ENCODE data around the gene MYO5A. TPM values are rescaled to one million over a fixed set of nuclear protein-coding genes. Genes with fewer than 3 reads are reported as not detected.
A peak's percentile ranks its signal among the peaks of the same experiment; 100 is the strongest.

MYO5A gene
- total RNA-seq, 1 donor from 2014 or later, result 26.2 TPM

DNA sequence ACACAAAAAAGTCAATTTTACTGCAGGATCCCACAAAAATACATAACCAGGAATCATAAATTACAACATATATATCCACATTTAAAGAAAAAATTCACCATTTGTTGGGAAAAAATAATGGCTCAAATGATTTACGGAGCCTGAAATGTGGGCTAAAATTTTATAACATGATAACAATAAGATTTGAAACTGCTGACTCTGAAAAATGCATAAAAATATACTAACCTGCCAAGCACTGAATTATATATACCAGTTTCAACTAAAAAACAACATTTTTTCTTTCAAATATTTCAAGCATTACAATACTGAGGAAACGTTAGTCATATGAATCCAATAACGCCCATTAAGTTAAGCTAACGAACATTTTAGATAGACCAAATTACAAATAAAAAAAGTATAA, 220.8 kb downstream of the MYO5A start:
- DNase-seq (ENCODE audit: low spot score), result no peak
- intact Hi-C loops (cut with micrococcal nuclease), result no loop called here
- Mint-ChIP-seq H3K4me1 (ENCODE audit: low read depth) (peaks cover 14% of the 10 kb centered on the region), H3K36me3 (ENCODE audit: low read depth) (peaks cover 5% of the 10 kb centered on the region), H3K4me3 (no peak overlapping the region), H3K27me3 (ENCODE audit: insufficient read depth) (peaks cover 2% of the 10 kb centered on the region), H3K9me3 (no peaks in the 10 kb centered on the region), H3K27ac (no peak overlapping the region)

GRCh38 chr15:52306270-52306669, 222.4 kb downstream of the MYO5A start:
- no peak for DNase-seq (ENCODE audit: low spot score)
- Mint-ChIP-seq H3K4me3 (no peak overlapping the region), H3K36me3 (ENCODE audit: low read depth) (peaks cover 4% of the 10 kb centered on the region)

GRCh38 chr15:52303093-52303772, 225.4 kb downstream of the MYO5A start:
- no peak for DNase-seq (ENCODE audit: low spot score)
- Mint-ChIP-seq H3K27me3 (ENCODE audit: insufficient read depth) (peaks cover 12% of the 10 kb centered on the region), H3K9me3 (no peaks in the 10 kb centered on the region), H3K27ac (no peak overlapping the region), H3K36me3 (ENCODE audit: low read depth) (peaks cover 3% of the 10 kb centered on the region), H3K4me3 (no peak overlapping the region), H3K4me1 (ENCODE audit: low read depth) (peaks cover 20% of the 10 kb centered on the region)
- intact Hi-C loops (cut with micrococcal nuclease), result no loop called here

More at GRCh38 chr15:52306270-52306669, 222.4 kb downstream of the MYO5A start:
- Mint-ChIP-seq H3K27me3 (ENCODE audit: insufficient read depth) (peaks cover 2% of the 10 kb centered on the region), H3K4me1 (ENCODE audit: low read depth) (peaks cover 20% of the 10 kb centered on the region), H3K27ac (no peak overlapping the region), H3K9me3 (no peaks in the 10 kb centered on the region)
- intact Hi-C loops (cut with micrococcal nuclease), result no loop called here

- intact Hi-C loops (cut with micrococcal nuclease), result no loop called here
- Mint-ChIP-seq H3K27ac (no peak overlapping the region), H3K4me1 (ENCODE audit: low read depth) (peaks cover 20% of the 10 kb centered on the region), H3K9me3 (no peaks in the 10 kb centered on the region), H3K36me3 (ENCODE audit: low read depth) (peaks cover 3% of the 10 kb centered on the region), H3K27me3 (ENCODE audit: insufficient read depth) (peaks cover 21% of the 10 kb centered on the region), H3K4me3 (no peak overlapping the region)
- no peak for DNase-seq (ENCODE audit: low spot score)
Measured at GRCh38 chr15:52301265-52301847, 227.3 kb downstream of the MYO5A start.

DNA sequence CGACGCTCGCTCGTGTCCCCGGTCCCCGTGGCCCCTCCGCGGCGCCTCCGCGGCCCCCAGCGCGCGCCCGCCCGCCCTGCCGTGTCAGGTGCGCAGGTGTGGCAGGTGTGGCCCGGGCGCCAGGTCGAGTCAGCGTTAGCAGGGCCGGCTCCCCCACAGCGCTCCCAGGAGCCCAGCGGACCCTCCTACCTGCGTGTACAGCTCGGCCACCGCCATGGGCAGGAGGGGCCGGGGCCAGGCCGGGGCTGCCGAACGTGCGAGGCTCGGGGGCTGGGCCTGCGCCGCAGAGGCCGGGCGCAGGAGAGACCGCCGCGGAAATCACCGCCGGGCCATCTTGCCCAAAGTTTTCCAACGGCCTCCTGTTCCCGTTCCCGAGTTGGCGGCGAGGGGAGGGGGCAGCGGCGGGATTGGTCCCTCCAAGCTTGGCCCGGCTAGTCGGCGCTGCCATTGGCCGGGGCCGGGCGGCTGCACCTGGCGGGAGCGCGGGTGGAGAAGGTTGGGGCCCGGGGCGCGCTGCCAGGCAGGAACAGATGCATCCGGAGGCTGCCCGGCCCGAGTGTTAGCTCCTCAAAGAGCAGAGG, 233.2 kb downstream of the MYO5A start, which contains the start of gene MYO5C:
Gene MYO5C, minus strand, starts transcription at position 384 of the 581 bp plus-strand sequence. Its CDS starts 168 bp downstream, at position 216.
- intact Hi-C loops (cut with micrococcal nuclease), result no loop called here

GRCh38 chr15:52294881-52295420, 233.7 kb downstream of the MYO5A start:
- Mint-ChIP-seq H3K36me3 (ENCODE audit: low read depth) (no peaks in the 10 kb centered on the region), H3K9me3 (no peaks in the 10 kb centered on the region), H3K4me3 (peak overlapping the region; percentile 65), H3K27ac (no peak overlapping the region), H3K4me1 (ENCODE audit: low read depth) (peaks cover 30% of the 10 kb centered on the region), H3K27me3 (ENCODE audit: insufficient read depth) (peaks cover 52% of the 10 kb centered on the region)
- DNase-seq (ENCODE audit: low spot score), result no peak
- intact Hi-C loops (cut with micrococcal nuclease), result no loop called here

More for the DNA sequence above, 233.2 kb downstream of the MYO5A start, which contains the start of gene MYO5C:
- no peak within 1 kb of the TSS for H3K27ac Mint-ChIP-seq
- H3K27me3 Mint-ChIP-seq (ENCODE audit: insufficient read depth), result peaks cover 55% of the 10 kb centered on the region
- DNase-seq (ENCODE audit: low spot score), result no peak
- H3K4me3 Mint-ChIP-seq, result peak within 1 kb of the TSS; percentile 65
- no peaks in the 10 kb centered on the region for H3K9me3 Mint-ChIP-seq
- H3K36me3 Mint-ChIP-seq (ENCODE audit: low read depth), result no peaks in the 10 kb centered on the region
- peaks cover 25% of the 10 kb centered on the region for H3K4me1 Mint-ChIP-seq (ENCODE audit: low read depth)

DNA sequence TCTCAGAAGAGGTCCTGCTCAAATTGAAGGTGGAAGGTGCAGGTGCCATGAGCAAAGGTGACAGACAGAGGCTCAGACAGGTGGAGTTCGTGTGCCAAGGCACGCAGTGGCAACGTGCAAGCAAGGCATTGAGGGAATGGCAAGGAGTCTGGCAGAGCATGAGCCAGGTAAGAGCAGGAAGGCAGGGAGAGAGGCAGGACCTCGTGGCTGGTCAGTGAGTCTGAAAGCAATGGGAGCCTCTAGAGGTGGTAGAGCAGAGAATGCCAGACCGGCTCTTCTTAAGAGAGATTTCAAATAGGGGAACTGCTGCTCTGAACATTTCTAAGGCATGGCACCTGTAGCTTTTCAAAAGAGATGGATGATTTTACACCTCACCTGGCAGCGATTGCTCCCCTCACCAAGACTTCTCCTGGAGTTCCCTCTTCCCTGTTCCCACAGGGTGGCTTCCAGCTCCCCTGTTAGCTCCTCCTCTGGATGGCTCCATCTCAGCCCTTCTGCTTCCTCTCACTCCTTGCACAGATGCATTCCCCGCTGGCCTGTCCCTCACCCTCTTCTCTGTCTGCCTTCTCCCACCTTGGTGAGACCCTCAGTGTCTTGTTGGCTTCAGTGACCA, 235.8 kb downstream of the MYO5A start:
- no peak for DNase-seq (ENCODE audit: low spot score)
- Mint-ChIP-seq H3K27ac (no peak overlapping the region), H3K27me3 (ENCODE audit: insufficient read depth) (peaks cover 46% of the 10 kb centered on the region), H3K4me3 (no peak overlapping the region), H3K4me1 (ENCODE audit: low read depth) (peaks cover 41% of the 10 kb centered on the region), H3K36me3 (ENCODE audit: low read depth) (no peaks in the 10 kb centered on the region), H3K9me3 (no peaks in the 10 kb centered on the region)
- intact Hi-C loops (cut with micrococcal nuclease), result no loop called here

DNA sequence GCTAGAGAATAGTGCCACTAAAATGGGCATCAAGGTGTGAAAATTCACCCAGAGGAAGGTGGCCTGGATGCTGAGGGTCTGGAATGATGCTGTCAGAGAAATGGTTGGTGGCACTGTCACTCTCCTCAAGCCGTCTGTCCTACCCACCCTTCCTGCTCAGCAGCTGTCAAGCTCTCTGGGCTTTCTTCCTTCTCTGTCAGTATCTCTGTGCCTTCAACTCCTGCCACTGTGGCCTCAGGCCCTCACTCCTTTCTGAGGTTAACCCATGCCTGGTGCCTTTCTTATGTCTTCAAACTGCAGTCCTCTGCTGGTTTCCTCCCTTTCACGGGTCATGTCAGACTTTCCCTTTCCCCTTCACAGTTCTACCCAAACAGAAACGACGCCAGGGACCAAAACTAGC, 237.5 kb downstream of the MYO5A start:
- DNase-seq (ENCODE audit: low spot score), result no peak
- Mint-ChIP-seq H3K4me1 (ENCODE audit: low read depth) (peaks cover 41% of the 10 kb centered on the region), H3K27me3 (ENCODE audit: insufficient read depth) (peaks cover 36% of the 10 kb centered on the region), H3K9me3 (no peaks in the 10 kb centered on the region), H3K4me3 (no peak overlapping the region), H3K27ac (no peak overlapping the region), H3K36me3 (ENCODE audit: low read depth) (no peaks in the 10 kb centered on the region)
- intact Hi-C loops (cut with micrococcal nuclease), result loop anchor here (2.0 kb wide), 1 partner anchor 28 kb away; no protein-coding TSS in a partner anchor

- Mint-ChIP-seq H3K9me3 (no peaks in the 10 kb centered on the region), H3K36me3 (ENCODE audit: low read depth) (no peaks in the 10 kb centered on the region), H3K4me3 (no peak overlapping the region), H3K4me1 (ENCODE audit: low read depth) (peaks cover 41% of the 10 kb centered on the region), H3K27ac (no peak overlapping the region), H3K27me3 (ENCODE audit: insufficient read depth) (peaks cover 32% of the 10 kb centered on the region)
- intact Hi-C loops (cut with micrococcal nuclease), result loop anchor here (2.0 kb wide), 1 partner anchor 28 kb away; no protein-coding TSS in a partner anchor
- no peak for DNase-seq (ENCODE audit: low spot score)
Measured at GRCh38 chr15:52290800-52291199, 237.9 kb downstream of the MYO5A start.

- Mint-ChIP-seq H3K4me3 (no peak overlapping the region), H3K9me3 (no peaks in the 10 kb centered on the region), H3K36me3 (ENCODE audit: low read depth) (no peaks in the 10 kb centered on the region), H3K27me3 (ENCODE audit: insufficient read depth) (peaks cover 31% of the 10 kb centered on the region), H3K27ac (no peak overlapping the region), H3K4me1 (ENCODE audit: low read depth) (peaks cover 41% of the 10 kb centered on the region)
- no peak for DNase-seq (ENCODE audit: low spot score)
- intact Hi-C loops (cut with micrococcal nuclease), result loop anchor here (2.0 kb wide), 1 partner anchor 28 kb away; no protein-coding TSS in a partner anchor
Measured at GRCh38 chr15:52290329-52290728, 238.4 kb downstream of the MYO5A start.

DNA sequence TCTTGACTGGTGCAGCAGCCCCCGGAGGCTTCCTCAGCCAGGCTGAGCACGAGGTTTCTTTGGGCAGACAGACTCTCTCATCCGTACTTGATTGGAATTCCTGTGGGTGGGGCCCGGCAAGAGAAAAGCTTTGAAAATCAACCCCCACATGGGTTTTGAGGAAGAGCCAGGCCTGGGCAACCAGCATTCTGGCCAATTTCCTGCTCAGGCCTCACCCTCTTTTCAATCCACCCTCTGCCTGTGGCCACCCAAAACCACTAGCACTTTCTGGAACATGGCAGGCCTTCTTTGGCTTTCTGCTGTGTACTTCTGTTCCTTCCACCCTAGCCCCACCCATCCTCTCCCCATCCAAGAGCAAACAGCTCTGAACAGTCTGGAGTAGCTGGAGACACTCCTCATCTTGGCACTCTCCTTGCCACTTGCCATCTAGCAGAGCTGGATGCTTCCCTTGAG, 239.0 kb downstream of the MYO5A start:
- peaks cover 29% of the 10 kb centered on the region for H3K27me3 Mint-ChIP-seq (ENCODE audit: insufficient read depth)
- H3K9me3 Mint-ChIP-seq, result no peaks in the 10 kb centered on the region
- intact Hi-C loops (cut with micrococcal nuclease), result loop anchor here (2.0 kb wide), 1 partner anchor 27 kb away; no protein-coding TSS in a partner anchor
- H3K4me1 Mint-ChIP-seq (ENCODE audit: low read depth), result peaks cover 39% of the 10 kb centered on the region
- H3K27ac Mint-ChIP-seq, result no peak overlapping the region
- no peaks in the 10 kb centered on the region for H3K36me3 Mint-ChIP-seq (ENCODE audit: low read depth)
- DNase-seq (ENCODE audit: low spot score), result no peak
- H3K4me3 Mint-ChIP-seq, result no peak overlapping the region

GRCh38 chr15:52288986-52289385, 239.7 kb downstream of the MYO5A start:
- Mint-ChIP-seq H3K36me3 (ENCODE audit: low read depth) (no peaks in the 10 kb centered on the region), H3K27me3 (ENCODE audit: insufficient read depth) (peaks cover 22% of the 10 kb centered on the region), H3K27ac (no peak overlapping the region), H3K9me3 (no peaks in the 10 kb centered on the region), H3K4me3 (no peak overlapping the region), H3K4me1 (ENCODE audit: low read depth) (peaks cover 33% of the 10 kb centered on the region)
- DNase-seq (ENCODE audit: low spot score), result no peak
- intact Hi-C loops (cut with micrococcal nuclease), result no loop called here
